HepG2 (cell line): ENCODE data around the gene ZNF749. TPM values are rescaled to one million over a fixed set of nuclear protein-coding genes. Genes with fewer than 3 reads are reported as not detected.
A peak's percentile ranks its signal among the peaks of the same experiment; 100 is the strongest.

Source experiments
- CC2D1A ChIP-seq: sonication (generic); formaldehyde crosslinking; IDR thresholded peaks from 2 replicates; pipeline ENCODE4 v1.8.1; 2023; ENCODE audit warnings: mild to moderate bottlenecking, missing genetic modification reagents
- CENPT ChIP-seq: sonication (generic); formaldehyde crosslinking; IDR thresholded peaks from 2 replicates; pipeline ENCODE4 v1.8.0; 2022; ENCODE audit warnings: low read depth, mild to moderate bottlenecking, moderate library complexity, missing genetic modification reagents
- FLYWCH1 ChIP-seq: sonication (generic); formaldehyde crosslinking; IDR thresholded peaks from 2 replicates; pipeline ENCODE4 v1.8.1; 2023; ENCODE audit warnings: mild to moderate bottlenecking, missing genetic modification reagents
- HOXD1 ChIP-seq: sonication (generic); formaldehyde crosslinking; IDR thresholded peaks from 2 replicates; pipeline ENCODE4 v1.5.0; 2020; ENCODE audit warnings: missing genetic modification reagents
- JUND ChIP-seq: sonication (generic); formaldehyde crosslinking; IDR thresholded peaks from 2 replicates; pipeline ENCODE4 v1.8.0; 2022; ENCODE audit warnings: mild to moderate bottlenecking, missing genetic modification reagents
- MED8 ChIP-seq: sonication (generic); formaldehyde crosslinking; IDR thresholded peaks from 2 replicates; pipeline ENCODE4 v1.8.1; 2023; ENCODE audit warnings: mild to moderate bottlenecking, missing genetic modification reagents; ENCODE audit not compliant: insufficient replicate concordance
- MEF2D ChIP-seq: sonication (generic); formaldehyde crosslinking; IDR thresholded peaks from 2 replicates; pipeline ENCODE4 v1.5.1; 2020; ENCODE audit warnings: mild to moderate bottlenecking, missing genetic modification reagents
- NFYB ChIP-seq: sonication (generic); formaldehyde crosslinking; IDR thresholded peaks from 2 replicates; pipeline ENCODE4 v1.4.0; 2020; ENCODE audit warnings: missing genetic modification reagents
- SAFB2 ChIP-seq: sonication (generic); formaldehyde crosslinking; IDR thresholded peaks from 2 replicates; pipeline ENCODE4 v1.5.1; 2020; ENCODE audit warnings: missing genetic modification reagents, low read depth, mild to moderate bottlenecking, borderline replicate concordance
- SUZ12 ChIP-seq: fragments of 150-350 bp; IDR thresholded peaks from 2 replicates; pipeline ENCODE4 v1.6.1; 2014; ENCODE audit warnings: low read depth, low read length
- TCF12 ChIP-seq, 2 experiments: fragments of 450-650 bp in 1 of 2; sonication (generic) in 1 of 2; formaldehyde crosslinking in 1 of 2; IDR thresholded peaks; 2 replicates each; pipeline versions ENCODE4 v1.6.1 to v1.8.0; 2017 to 2022; ENCODE audit warnings: antibody characterized with exemption in 1 of 2, mild to moderate bottlenecking in 1 of 2, missing genetic modification reagents in 1 of 2, moderate library complexity in 1 of 2
- TOE1 ChIP-seq: sonication (generic); formaldehyde crosslinking; IDR thresholded peaks from 2 replicates; pipeline ENCODE4 v1.4.0; 2020; ENCODE audit warnings: mild to moderate bottlenecking, missing genetic modification reagents
- ZFP82 ChIP-seq: sonication (generic); formaldehyde crosslinking; IDR thresholded peaks from 2 replicates; pipeline ENCODE4 v1.5.1; 2020; ENCODE audit warnings: mild to moderate bottlenecking, missing genetic modification reagents, borderline replicate concordance
- ZFYVE20 ChIP-seq: sonication (generic); formaldehyde crosslinking; IDR thresholded peaks from 2 replicates; pipeline ENCODE4 v1.8.0; 2023; ENCODE audit warnings: low read depth, mild to moderate bottlenecking, moderate library complexity, missing genetic modification reagents, borderline replicate concordance
- ZNF136 ChIP-seq: sonication (generic); formaldehyde crosslinking; IDR thresholded peaks from 2 replicates; pipeline ENCODE4 v1.8.1; 2022; ENCODE audit warnings: low read depth, mild to moderate bottlenecking, moderate library complexity, missing genetic modification reagents
- ZNF317 ChIP-seq: sonication (generic); formaldehyde crosslinking; IDR thresholded peaks from 2 replicates; pipeline ENCODE4 v1.5.0; 2020; ENCODE audit warnings: mild to moderate bottlenecking, missing genetic modification reagents
- ZNF644 ChIP-seq: IDR thresholded peaks from 2 replicates; pipeline ENCODE4 v1.6.1; 2016; ENCODE audit warnings: low read depth
- ZNF776 ChIP-seq: sonication (generic); formaldehyde crosslinking; IDR thresholded peaks from 2 replicates; pipeline ENCODE4 v1.4.0; 2020; ENCODE audit warnings: mild to moderate bottlenecking, missing genetic modification reagents
- ZNF841 ChIP-seq: sonication (generic); formaldehyde crosslinking; IDR thresholded peaks from 2 replicates; pipeline ENCODE4 v1.8.1; 2023; ENCODE audit warnings: missing genetic modification reagents, borderline replicate concordance
- polyA plus RNA-seq, 8 experiments: library from polyadenylated mRNA; depleted of rRNA in 3 of 8; stranded (reverse) in 7 of 8; unstranded in 1 of 8; fragments of >200 nt; fragmentation: Illumina TruSeq in 4 of 8; extraction: Trizol in 4 of 8; gene quantifications; 2 replicates each; pipeline versions ENCODE4 v1.2.1 to v1.2.3, GENCODE V29; 2011 to 2016; ENCODE audit warnings: low read depth in 4 of 8, missing spikeins in 1 of 8, mixed read lengths in 1 of 8; ENCODE audit not compliant: insufficient read depth in 1 of 8
- total RNA-seq, 5 experiments: library from RNA; depleted of rRNA; stranded (reverse); fragments of >200 nt; fragmentation: Illumina TruSeq; extraction: Trizol; gene quantifications; 2 replicates each; pipeline ENCODE4 v1.2.3, GENCODE V29; 2016; ENCODE audit warnings: low read depth in 1 of 5
- TF ChIP-seq, protein P1 (sequence below): sonication (generic); formaldehyde crosslinking; IDR thresholded peaks from 2 replicates; pipeline ENCODE4 v1.8.0; 2022; ENCODE audit warnings: mild to moderate bottlenecking, missing genetic modification reagents, moderate library complexity
- TF ChIP-seq, protein P2 (sequence below): sonication (generic); formaldehyde crosslinking; IDR thresholded peaks from 2 replicates; pipeline ENCODE4 v1.4.0; 2020; ENCODE audit warnings: mild to moderate bottlenecking, low read depth, missing genetic modification reagents
- TF ChIP-seq, protein P3 (sequence below): sonication (generic); formaldehyde crosslinking; IDR thresholded peaks from 2 replicates; pipeline ENCODE4 v1.8.0; 2022; ENCODE audit warnings: mild to moderate bottlenecking, missing genetic modification reagents; ENCODE audit not compliant: insufficient replicate concordance
- TF ChIP-seq, protein P4 (sequence below): sonication (generic); formaldehyde crosslinking; IDR thresholded peaks from 2 replicates; pipeline ENCODE4 v1.4.0; 2020; ENCODE audit warnings: mild to moderate bottlenecking, missing genetic modification reagents
- TF ChIP-seq, protein P5 (sequence below): sonication (generic); formaldehyde crosslinking; IDR thresholded peaks from 2 replicates; pipeline ENCODE4 v1.4.0; 2020; ENCODE audit warnings: missing genetic modification reagents

ZNF749 gene
- total and polyA plus RNA-seq, 2 of the 13 experiments (the other 11 are each of a cell fraction or from before 2014, with no cell fraction given), result 18.9 to 21.0 TPM

DNA sequence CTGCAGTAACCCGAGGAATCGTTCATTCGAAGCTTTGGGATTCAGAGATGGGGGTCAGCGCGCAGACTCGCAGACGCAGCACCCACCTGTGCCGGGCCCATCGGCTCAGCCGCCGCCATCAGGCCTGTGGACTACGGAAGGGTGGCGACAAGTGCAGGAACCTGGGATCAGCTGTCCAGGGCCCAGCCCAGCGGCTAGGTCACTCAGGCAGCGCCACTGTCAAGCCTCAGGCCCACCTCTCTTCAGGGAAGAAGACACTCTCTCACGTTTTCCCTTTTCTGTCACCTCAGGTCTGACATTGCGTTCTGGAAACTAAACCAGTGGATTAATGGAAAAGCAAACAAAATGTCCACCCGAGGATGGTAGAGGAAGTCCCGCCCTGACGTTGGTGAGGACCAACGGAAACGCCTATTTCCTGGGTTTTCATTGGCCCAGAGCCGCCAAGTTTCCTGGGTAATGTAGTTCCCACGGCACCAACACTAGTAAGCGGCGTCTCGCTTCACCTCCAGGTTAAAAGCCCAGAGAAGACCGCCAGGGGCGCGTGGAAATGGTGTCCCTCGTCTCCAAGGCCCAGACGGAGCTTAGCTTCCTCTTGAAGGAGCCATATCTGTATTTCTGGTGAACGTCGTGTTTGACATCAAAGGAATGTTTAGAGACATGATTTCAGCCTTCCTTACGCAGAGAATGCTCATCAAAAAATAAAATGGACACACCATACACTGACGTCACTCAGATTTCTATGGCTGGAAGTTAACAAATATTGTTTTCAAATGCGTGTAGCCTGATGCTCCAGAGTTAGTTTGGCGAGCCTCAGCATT, 42.3 kb downstream of the ZNF749 start, which contains the start of gene ZNF772 (continued):
- no peak for TF ChIP-seq SAFB2
- TF ChIP-seq ZNF136 (CRISPR knock-in tag), result no peak; the same call in 1 of the 2 replicates
- TF ChIP-seq CENPT, result no peak
- no peak for TF ChIP-seq TCF12 (IDR thresholded peaks at IDR 0.05)
- no peak for TF ChIP-seq TCF12 (CRISPR knock-in tag; IDR thresholded peaks at IDR 0.05)
- TF ChIP-seq, protein P1, sequence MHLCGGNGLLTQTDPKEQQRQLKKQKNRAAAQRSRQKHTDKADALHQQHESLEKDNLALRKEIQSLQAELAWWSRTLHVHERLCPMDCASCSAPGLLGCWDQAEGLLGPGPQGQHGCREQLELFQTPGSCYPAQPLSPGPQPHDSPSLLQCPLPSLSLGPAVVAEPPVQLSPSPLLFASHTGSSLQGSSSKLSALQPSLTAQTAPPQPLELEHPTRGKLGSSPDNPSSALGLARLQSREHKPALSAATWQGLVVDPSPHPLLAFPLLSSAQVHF (CRISPR knock-in tag), result no peak
- TF ChIP-seq, protein P2, sequence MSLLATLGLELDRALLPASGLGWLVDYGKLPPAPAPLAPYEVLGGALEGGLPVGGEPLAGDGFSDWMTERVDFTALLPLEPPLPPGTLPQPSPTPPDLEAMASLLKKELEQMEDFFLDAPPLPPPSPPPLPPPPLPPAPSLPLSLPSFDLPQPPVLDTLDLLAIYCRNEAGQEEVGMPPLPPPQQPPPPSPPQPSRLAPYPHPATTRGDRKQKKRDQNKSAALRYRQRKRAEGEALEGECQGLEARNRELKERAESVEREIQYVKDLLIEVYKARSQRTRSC, result no peak
- TF ChIP-seq, protein P3, sequence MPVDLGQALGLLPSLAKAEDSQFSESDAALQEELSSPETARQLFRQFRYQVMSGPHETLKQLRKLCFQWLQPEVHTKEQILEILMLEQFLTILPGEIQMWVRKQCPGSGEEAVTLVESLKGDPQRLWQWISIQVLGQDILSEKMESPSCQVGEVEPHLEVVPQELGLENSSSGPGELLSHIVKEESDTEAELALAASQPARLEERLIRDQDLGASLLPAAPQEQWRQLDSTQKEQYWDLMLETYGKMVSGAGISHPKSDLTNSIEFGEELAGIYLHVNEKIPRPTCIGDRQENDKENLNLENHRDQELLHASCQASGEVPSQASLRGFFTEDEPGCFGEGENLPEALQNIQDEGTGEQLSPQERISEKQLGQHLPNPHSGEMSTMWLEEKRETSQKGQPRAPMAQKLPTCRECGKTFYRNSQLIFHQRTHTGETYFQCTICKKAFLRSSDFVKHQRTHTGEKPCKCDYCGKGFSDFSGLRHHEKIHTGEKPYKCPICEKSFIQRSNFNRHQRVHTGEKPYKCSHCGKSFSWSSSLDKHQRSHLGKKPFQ (CRISPR knock-in tag), result no peak
- no peak for TF ChIP-seq HOXD1 (CRISPR knock-in tag)
- no peak for TF ChIP-seq ZFYVE20 (CRISPR knock-in tag)
- no peak for TF ChIP-seq JUND
- TF ChIP-seq CC2D1A (CRISPR knock-in tag), result no peak
- TF ChIP-seq MEF2D (CRISPR knock-in tag), result peak; percentile 60; the same call in 1 of the 2 replicates
- TF ChIP-seq, protein P4, sequence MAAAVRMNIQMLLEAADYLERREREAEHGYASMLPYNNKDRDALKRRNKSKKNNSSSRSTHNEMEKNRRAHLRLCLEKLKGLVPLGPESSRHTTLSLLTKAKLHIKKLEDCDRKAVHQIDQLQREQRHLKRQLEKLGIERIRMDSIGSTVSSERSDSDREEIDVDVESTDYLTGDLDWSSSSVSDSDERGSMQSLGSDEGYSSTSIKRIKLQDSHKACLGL (CRISPR knock-in tag), result peak; percentile 67; the same call in 1 of the 2 replicates
- peak; percentile 93 for TF ChIP-seq NFYB (CRISPR knock-in tag)
- TF ChIP-seq ZNF776 (CRISPR knock-in tag), result peak; percentile 63; the same call in 1 of the 2 replicates
- no peak for TF ChIP-seq TOE1
- TF ChIP-seq, protein P5, sequence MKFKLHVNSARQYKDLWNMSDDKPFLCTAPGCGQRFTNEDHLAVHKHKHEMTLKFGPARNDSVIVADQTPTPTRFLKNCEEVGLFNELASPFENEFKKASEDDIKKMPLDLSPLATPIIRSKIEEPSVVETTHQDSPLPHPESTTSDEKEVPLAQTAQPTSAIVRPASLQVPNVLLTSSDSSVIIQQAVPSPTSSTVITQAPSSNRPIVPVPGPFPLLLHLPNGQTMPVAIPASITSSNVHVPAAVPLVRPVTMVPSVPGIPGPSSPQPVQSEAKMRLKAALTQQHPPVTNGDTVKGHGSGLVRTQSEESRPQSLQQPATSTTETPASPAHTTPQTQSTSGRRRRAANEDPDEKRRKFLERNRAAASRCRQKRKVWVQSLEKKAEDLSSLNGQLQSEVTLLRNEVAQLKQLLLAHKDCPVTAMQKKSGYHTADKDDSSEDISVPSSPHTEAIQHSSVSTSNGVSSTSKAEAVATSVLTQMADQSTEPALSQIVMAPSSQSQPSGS (CRISPR knock-in tag), result peak; percentile 67; the same call in 1 of the 2 replicates
- TF ChIP-seq SUZ12, result peak; percentile 68
- TF ChIP-seq MED8, result no peak
- TF ChIP-seq ZNF644 (CRISPR knock-in tag), result 0 out of 2 replicates have a peak, but pooled peaks have one; percentile 7
- no peak for TF ChIP-seq ZFP82 (CRISPR knock-in tag)
- peak; percentile 79 for TF ChIP-seq ZNF317 (CRISPR knock-in tag)
- no peak for TF ChIP-seq FLYWCH1 (CRISPR knock-in tag)
- TF ChIP-seq ZNF841 (CRISPR knock-in tag), result no peak
